ENCODE results near the gene DIPK1C. TPM values are rescaled to one million over a fixed set of nuclear protein-coding genes. Genes with fewer than 3 reads are reported as not detected.

DIPK1C gene
- total and polyA plus RNA-seq, 2 of the 4 experiments (the other 2 are of a cell fraction), result not detected

DNA sequence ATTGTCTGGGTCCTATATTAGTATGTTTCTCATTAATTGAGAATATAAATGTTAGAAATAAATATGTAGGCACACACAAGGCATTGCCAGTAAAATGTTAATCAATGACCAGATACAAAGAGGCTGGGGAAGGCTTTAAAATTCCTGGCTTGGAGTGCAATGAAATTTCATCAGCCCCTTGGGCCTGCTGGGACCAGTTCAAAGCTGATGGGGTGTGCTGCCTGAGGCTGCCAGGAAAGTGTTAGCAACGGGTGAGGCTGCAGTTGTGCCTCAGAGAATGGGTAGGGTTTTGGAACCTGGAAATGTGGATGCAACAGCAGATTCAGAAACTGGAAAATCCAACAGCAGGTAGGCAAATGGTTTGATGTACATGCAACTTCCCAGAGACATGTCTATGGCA is 68.9 kb downstream of the DIPK1C start:
- DNase-seq (no peak), ATAC-seq (ENCODE audit: low read depth) (no peak)
- Histone ChIP-seq H3K4me3 (ENCODE audit: insufficient read depth, low read depth, low read length) (no peak overlapping the region), H3K56ac (ENCODE audit: extremely low read depth, insufficient read depth, low read length) (no peak overlapping the region), H3K9me3 (ENCODE audit: control insufficient read depth, insufficient read depth, low read length) (no peaks in the 10 kb centered on the region), H3K4me1 (ENCODE audit: control insufficient read depth, insufficient read depth, low read length) (no peaks in the 10 kb centered on the region), H3K79me1 (ENCODE audit: low read depth in 1 of 2, low read length in 2 of 2) (no peaks in the 10 kb centered on the region), H2AFZ (replicated peaks; ENCODE audit: low read length, poor library complexity) (no peak overlapping the region), H3K9ac (ENCODE audit: low read depth, low read length) (no peak overlapping the region), H3K4me2 (ENCODE audit: low read depth, low read length) (no peak overlapping the region), H4K5ac (ENCODE audit: low read depth, low read length) (no peak overlapping the region), H3K18ac (ENCODE audit: low read depth, low read length) (no peak overlapping the region), H3K36me3 (ENCODE audit: control insufficient read depth, insufficient read depth, low read length) (no peaks in the 10 kb centered on the region), H3K4ac (ENCODE audit: low read depth, low read length) (no peak overlapping the region), H3K27me3 (ENCODE audit: control insufficient read depth, insufficient read depth, low read length) (peaks cover 11% of the 10 kb centered on the region), H2AK5ac (ENCODE audit: low read depth, low read length) (no peak overlapping the region), H4K91ac (ENCODE audit: insufficient read depth, low read depth, low read length) (no peak overlapping the region), H4K8ac (ENCODE audit: low read depth in 2 of 2, low read length in 2 of 2) (no peak overlapping the region), H4K20me1 (ENCODE audit: insufficient read depth, low read length) (no peaks in the 10 kb centered on the region), H3K23ac (ENCODE audit: low read depth, low read length) (no peak overlapping the region), H3K9me1 (ENCODE audit: insufficient read depth, low read length) (no peaks in the 10 kb centered on the region), H2BK5ac (ENCODE audit: low read depth, low read length, poor library complexity, severe bottlenecking) (no peak overlapping the region), H2AK9ac (replicated peaks; ENCODE audit: low read depth, low read length, poor library complexity) (peak overlapping the region; percentile 35), H3K14ac (replicated peaks; ENCODE audit: low read depth, low read length) (no peak overlapping the region), H2BK15ac (ENCODE audit: low read depth, low read length) (no peak overlapping the region), H2BK120ac (ENCODE audit: low read depth, low read length) (no peak overlapping the region), H3K27ac (ENCODE audit: insufficient read depth, low read length) (no peak overlapping the region), H2BK20ac (ENCODE audit: low read depth, low read length) (no peak overlapping the region)
- BruUV-seq (replicated peaks), result no TSS peak
- dilution Hi-C loops (cut with HindIII; ENCODE audit: low sequenced_read_pairs, unreplicated experiment) (no loop called here), intact Hi-C loops (cut with micrococcal nuclease) (no loop called here), in situ Hi-C loops (cut with MboI; ENCODE audit: low sequenced_read_pairs) (no loop called here)
- TF ChIP-seq CHD1 (IDR thresholded peaks at IDR 0.05; ENCODE audit: low read depth, low read length) (no peak), RCOR1 (IDR thresholded peaks at IDR 0.05; ENCODE audit: insufficient replicate concordance, low read length) (no peak)
- WGBS, 2 experiments (ENCODE audit: extremely low coverage in 2 of 2, insufficient read length in 1 of 2), result 0% methylated on average over 1 of the region's 1 CpG; no CpG with 5 or more reads in 1 of the 2 experiments
- ChIA-PET CTCF (no interaction called here), POLR2A (ENCODE audit: unreplicated experiment) (no interaction called here)

Measured in IMR-90 (cell line).